HFFc6 (cell line): ENCODE data around the gene GRIK1. TPM values are rescaled to one million over a fixed set of nuclear protein-coding genes. Genes with fewer than 3 reads are reported as not detected.

Source experiments
- DNase-seq: peaks from one replicate; pipeline ENCODE4 v3.0.0-alpha.2; 2018
- H3K27ac Mint-ChIP-seq: 2 replicates; pipeline ENCODE4 v1.8.0; 2020; ENCODE audit warnings: mild to moderate bottlenecking, mixed read lengths
- H3K27me3 Mint-ChIP-seq: 2 replicates; pipeline ENCODE4 v1.8.0; 2021; ENCODE audit warnings: mild to moderate bottlenecking, moderate library complexity, mixed read lengths; ENCODE audit not compliant: insufficient read depth
- H3K36me3 Mint-ChIP-seq: 2 replicates; pipeline ENCODE4 v1.8.0; 2021; ENCODE audit warnings: low read depth, mixed read lengths
- H3K4me1 Mint-ChIP-seq: 2 replicates; pipeline ENCODE4 v1.8.0; 2020; ENCODE audit warnings: low read depth, mixed read lengths
- H3K4me3 Mint-ChIP-seq: 2 replicates; pipeline ENCODE4 v1.8.0; 2020; ENCODE audit warnings: mild to moderate bottlenecking, moderate library complexity, mixed read lengths
- H3K9me3 Mint-ChIP-seq: 2 replicates; pipeline ENCODE4 v1.8.0; 2020; ENCODE audit warnings: mild to moderate bottlenecking, mixed read lengths
- total RNA-seq, 6 experiments: library from RNA; stranded (reverse); fragmentation: NEBNext Ultra II Directional; extraction: Animal tissue kit (Norgen Biotek cat#: 25700); gene quantifications; 2 replicates in 1 of 6; 3 replicates in 5 of 6; pipeline ENCODE4 v1.2.3, GENCODE V29; 2021
- TF ChIP-seq, protein P1 (sequence below): fragments of 200-600 bp; sonication (generic); IDR thresholded peaks from 2 replicates; pipeline ENCODE4 v1.5.0; 2021; ENCODE audit warnings: antibody characterized with exemption, mild to moderate bottlenecking

GRIK1 gene
- total RNA-seq, 6 experiments from 2014 or later = not detected

DNA sequence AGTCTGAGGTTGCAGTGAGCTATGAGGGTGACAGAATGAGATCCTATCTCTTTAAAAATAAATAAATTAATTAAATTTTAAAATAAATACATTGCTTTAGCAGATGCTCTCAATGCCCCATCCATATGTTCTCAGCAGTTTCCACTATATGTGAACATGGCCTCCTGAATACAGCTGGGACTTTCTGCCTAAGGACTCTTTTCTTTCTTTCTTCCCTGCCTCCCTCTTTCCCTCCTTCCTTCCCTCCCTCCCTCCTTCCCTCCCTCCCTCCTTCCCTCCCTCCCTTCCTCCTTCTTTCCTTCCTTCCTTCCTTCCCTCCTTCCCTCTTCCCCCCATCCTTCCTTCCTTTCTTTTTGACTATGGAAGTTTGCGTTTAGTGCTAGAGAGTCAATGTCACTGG lies 10.2 kb upstream of the GRIK1 start:
- Mint-ChIP-seq H3K4me1 (no peaks in the 10 kb centered on the region), H3K4me3 (no peak overlapping the region), H3K9me3 (peaks cover 66% of the 10 kb centered on the region), H3K27me3 (no peaks in the 10 kb centered on the region; the same call in 1 of the 2 replicates), H3K36me3 (no peaks in the 10 kb centered on the region), H3K27ac (no peak overlapping the region)
- no peak for DNase-seq
- TF ChIP-seq, protein P1, sequence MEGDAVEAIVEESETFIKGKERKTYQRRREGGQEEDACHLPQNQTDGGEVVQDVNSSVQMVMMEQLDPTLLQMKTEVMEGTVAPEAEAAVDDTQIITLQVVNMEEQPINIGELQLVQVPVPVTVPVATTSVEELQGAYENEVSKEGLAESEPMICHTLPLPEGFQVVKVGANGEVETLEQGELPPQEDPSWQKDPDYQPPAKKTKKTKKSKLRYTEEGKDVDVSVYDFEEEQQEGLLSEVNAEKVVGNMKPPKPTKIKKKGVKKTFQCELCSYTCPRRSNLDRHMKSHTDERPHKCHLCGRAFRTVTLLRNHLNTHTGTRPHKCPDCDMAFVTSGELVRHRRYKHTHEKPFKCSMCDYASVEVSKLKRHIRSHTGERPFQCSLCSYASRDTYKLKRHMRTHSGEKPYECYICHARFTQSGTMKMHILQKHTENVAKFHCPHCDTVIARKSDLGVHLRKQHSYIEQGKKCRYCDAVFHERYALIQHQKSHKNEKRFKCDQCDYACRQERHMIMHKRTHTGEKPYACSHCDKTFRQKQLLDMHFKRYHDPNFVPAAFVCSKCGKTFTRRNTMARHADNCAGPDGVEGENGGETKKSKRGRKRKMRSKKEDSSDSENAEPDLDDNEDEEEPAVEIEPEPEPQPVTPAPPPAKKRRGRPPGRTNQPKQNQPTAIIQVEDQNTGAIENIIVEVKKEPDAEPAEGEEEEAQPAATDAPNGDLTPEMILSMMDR = no peak

DNA sequence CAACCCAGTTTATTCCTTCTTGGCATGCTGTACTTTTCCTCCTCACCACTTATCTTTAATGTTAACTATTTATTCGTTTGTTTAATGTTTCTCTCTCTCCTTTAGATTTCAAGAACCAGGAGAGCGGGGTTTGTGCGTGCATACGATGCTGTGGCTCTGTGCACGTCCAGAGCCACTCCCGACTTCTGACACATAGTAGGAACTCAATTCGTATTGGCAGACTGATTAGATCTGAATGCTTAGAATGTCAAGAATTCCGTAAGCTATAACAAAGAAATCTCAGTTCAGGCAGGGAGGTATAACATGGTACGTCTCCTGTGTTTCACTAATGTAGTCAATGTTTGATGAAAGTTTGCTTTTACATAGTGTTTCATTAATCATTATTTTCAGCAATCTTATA lies 7.3 kb upstream of the GRIK1 start:
- H3K36me3 Mint-ChIP-seq = no peaks in the 10 kb centered on the region
- no peaks in the 10 kb centered on the region for H3K4me1 Mint-ChIP-seq
- no peak for DNase-seq
- peaks cover 63% of the 10 kb centered on the region for H3K9me3 Mint-ChIP-seq
- no peak overlapping the region for H3K4me3 Mint-ChIP-seq
- H3K27me3 Mint-ChIP-seq = no peaks in the 10 kb centered on the region; the same call in 1 of the 2 replicates
- TF ChIP-seq, protein P1 = no peak
- no peak overlapping the region for H3K27ac Mint-ChIP-seq

DNA sequence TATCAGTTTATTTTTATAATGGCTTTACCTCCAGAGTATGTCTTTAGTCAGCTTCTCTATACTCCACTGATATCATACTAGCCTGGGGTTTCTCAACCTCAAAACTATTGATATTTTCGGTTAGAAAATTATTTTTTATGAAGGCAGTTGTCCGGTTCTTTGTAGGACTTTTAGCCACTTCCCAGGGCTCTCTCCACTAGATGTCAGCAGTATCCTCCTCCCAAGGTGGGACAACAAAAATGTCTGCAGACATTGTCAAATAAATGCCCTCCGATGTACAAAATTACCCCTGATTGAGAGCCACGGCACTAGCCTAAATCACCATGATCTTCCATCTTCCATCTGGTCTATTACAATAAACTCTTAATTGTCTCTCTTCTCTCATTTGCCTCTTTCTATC lies 4.1 kb upstream of the GRIK1 start:
- H3K4me1 Mint-ChIP-seq = no peaks in the 10 kb centered on the region
- H3K36me3 Mint-ChIP-seq = no peaks in the 10 kb centered on the region; the same call in 1 of the 2 replicates
- peaks cover 52% of the 10 kb centered on the region for H3K9me3 Mint-ChIP-seq
- TF ChIP-seq, protein P1 = no peak
- no peaks in the 10 kb centered on the region; the same call in 1 of the 2 replicates for H3K27me3 Mint-ChIP-seq
- no peak for DNase-seq
- H3K27ac Mint-ChIP-seq = no peak overlapping the region
- no peak overlapping the region for H3K4me3 Mint-ChIP-seq

DNA sequence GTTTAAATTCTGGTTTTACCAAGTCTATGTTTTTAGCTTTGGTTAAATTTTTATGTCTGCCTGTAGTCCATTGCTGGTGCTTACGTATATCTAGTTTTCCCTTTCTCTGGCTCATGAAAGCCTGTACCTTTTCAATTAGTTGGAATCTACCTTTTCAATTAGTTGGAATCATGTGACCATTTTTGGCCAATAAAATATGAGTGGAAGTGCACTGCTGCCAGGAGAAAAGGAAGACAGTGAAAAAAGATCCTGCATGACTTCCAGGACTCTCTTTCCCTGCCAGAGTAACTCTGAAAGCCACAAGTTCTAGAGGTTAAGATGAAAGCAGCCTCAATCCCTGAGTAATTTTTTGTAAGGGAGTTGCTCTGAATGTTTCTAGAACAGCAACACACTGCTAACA lies 2.2 kb upstream of the GRIK1 start:
- H3K4me1 Mint-ChIP-seq = no peaks in the 10 kb centered on the region

DNA sequence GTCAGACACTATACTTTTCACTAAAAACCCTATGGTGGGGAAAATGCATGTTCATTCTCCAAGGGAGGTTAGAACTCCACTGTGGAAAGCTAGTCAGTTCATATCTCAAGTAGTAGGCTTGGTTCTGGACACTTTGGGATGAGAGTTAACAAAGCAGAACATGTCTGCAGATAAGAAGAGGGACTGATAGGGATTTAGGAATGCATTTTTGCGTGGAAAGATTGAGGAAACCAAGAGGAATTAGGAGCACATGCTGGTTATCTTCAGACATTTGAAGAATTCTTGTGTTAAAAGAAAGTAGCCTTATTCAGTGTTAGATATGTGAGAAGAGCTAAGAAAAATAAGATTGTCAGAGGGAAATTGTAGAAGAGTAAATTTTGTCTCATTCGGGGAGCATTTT lies 1.2 kb upstream of the GRIK1 start:
- no peak for DNase-seq
- Mint-ChIP-seq H3K27ac (no peak overlapping the region), H3K27me3 (no peaks in the 10 kb centered on the region; the same call in none of the 2 replicates), H3K4me3 (no peak overlapping the region), H3K9me3 (peaks cover 33% of the 10 kb centered on the region), H3K36me3 (no peaks in the 10 kb centered on the region; the same call in 1 of the 2 replicates), H3K4me1 (no peaks in the 10 kb centered on the region)
- TF ChIP-seq, protein P1 = no peak

More for the DNA sequence above, 2.2 kb upstream of the GRIK1 start:
- H3K4me3 Mint-ChIP-seq = no peak overlapping the region
- peaks cover 43% of the 10 kb centered on the region for H3K9me3 Mint-ChIP-seq
- no peaks in the 10 kb centered on the region; the same call in none of the 2 replicates for H3K27me3 Mint-ChIP-seq
- no peak for DNase-seq
- no peaks in the 10 kb centered on the region; the same call in 1 of the 2 replicates for H3K36me3 Mint-ChIP-seq
- TF ChIP-seq, protein P1 = no peak
- no peak overlapping the region for H3K27ac Mint-ChIP-seq

DNA sequence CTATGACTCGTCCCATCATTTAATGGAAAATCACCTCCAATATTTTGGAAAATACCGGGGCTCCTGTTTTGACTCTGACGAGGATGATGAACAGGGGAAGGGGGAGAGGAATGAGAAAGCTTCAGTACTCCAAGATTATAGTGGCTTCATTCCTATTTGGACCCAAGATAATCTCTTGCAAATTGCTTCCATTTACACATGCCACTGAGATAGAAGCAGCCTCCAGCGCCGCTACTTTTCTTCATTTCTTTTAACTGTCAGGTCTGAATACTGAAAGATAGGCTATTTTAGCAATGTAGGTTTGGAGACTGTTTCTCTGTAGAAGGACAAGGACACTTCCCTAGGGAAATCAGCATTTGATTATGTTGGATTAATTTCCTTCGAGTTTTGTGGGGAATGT lies 565 bp upstream of the GRIK1 start:
- TF ChIP-seq, protein P1 = no peak
- H3K4me3 Mint-ChIP-seq = no peak overlapping the region
- H3K27me3 Mint-ChIP-seq = no peaks in the 10 kb centered on the region; the same call in none of the 2 replicates
- no peaks in the 10 kb centered on the region; the same call in 1 of the 2 replicates for H3K36me3 Mint-ChIP-seq
- H3K27ac Mint-ChIP-seq = no peak overlapping the region
- DNase-seq = no peak
- H3K9me3 Mint-ChIP-seq = peaks cover 33% of the 10 kb centered on the region
- H3K4me1 Mint-ChIP-seq = no peaks in the 10 kb centered on the region
